Ishikawa (cell line): Measurements from ENCODE around the gene SUPT20HL2.

Experiments used
- CEBPB ChIP-seq: IDR thresholded peaks from 2 replicates; pipeline ENCODE4 v1.6.1; 2012
- CREB1 ChIP-seq: IDR thresholded peaks from 2 replicates; pipeline ENCODE4 v1.6.1; 2012; ENCODE audit warnings: low read depth
- EGR1 ChIP-seq: IDR thresholded peaks from 2 replicates; pipeline ENCODE4 v1.6.1; 2012
- EP300 ChIP-seq: IDR thresholded peaks from 2 replicates; pipeline ENCODE4 v1.6.1; 2012; ENCODE audit warnings: borderline replicate concordance
- NFIC ChIP-seq: IDR thresholded peaks from 2 replicates; pipeline ENCODE4 v1.6.1; 2012
- RAD21 ChIP-seq: IDR thresholded peaks from 2 replicates; pipeline ENCODE4 v1.6.1; 2012; ENCODE audit warnings: low read depth
- TAF1 ChIP-seq: IDR thresholded peaks from 2 replicates; pipeline ENCODE4 v1.6.1; 2012; ENCODE audit warnings: low read depth, mild to moderate bottlenecking
- TCF12 ChIP-seq: IDR thresholded peaks from 2 replicates; pipeline ENCODE4 v1.6.1; 2012; ENCODE audit warnings: low read depth
- TEAD4 ChIP-seq: IDR thresholded peaks from 2 replicates; pipeline ENCODE4 v1.6.1; 2012
- YY1 ChIP-seq: IDR thresholded peaks from 2 replicates; pipeline ENCODE4 v1.6.1; 2012; ENCODE audit warnings: low read depth
- ZBTB7A ChIP-seq: IDR thresholded peaks from 2 replicates; pipeline ENCODE4 v1.6.1; 2012; ENCODE audit warnings: low read depth
- TF ChIP-seq, protein P1 (sequence below): IDR thresholded peaks from 2 replicates; pipeline ENCODE4 v1.6.1; 2012; ENCODE audit warnings: low read depth, mild to moderate bottlenecking
- TF ChIP-seq, protein P2 (sequence below): IDR thresholded peaks from 2 replicates; pipeline ENCODE4 v1.6.1; 2012
- TF ChIP-seq, protein P3 (sequence below): IDR thresholded peaks from 2 replicates; pipeline ENCODE4 v1.6.1; 2012

SUPT20HL2 gene

DNA sequence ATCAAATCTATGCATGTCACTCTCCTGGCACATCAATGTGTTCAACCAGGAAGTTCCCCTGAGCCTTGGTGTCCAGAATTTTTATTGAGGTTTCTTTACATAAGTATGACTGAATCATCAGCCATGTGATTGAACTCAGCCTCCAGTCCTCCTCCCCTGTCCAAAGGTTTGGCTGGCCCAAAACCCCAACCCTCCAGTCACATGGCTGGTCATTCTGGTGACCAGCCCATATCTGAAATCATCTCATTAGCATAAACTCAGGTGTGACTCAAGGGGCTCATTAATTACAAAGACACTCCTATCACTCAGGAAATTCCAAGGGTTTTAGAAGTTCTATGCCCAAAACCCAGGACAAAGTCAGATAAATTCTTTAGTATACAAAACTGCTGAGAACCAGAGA, 20.6 kb upstream of the SUPT20HL2 start:
- TF ChIP-seq, protein P1, sequence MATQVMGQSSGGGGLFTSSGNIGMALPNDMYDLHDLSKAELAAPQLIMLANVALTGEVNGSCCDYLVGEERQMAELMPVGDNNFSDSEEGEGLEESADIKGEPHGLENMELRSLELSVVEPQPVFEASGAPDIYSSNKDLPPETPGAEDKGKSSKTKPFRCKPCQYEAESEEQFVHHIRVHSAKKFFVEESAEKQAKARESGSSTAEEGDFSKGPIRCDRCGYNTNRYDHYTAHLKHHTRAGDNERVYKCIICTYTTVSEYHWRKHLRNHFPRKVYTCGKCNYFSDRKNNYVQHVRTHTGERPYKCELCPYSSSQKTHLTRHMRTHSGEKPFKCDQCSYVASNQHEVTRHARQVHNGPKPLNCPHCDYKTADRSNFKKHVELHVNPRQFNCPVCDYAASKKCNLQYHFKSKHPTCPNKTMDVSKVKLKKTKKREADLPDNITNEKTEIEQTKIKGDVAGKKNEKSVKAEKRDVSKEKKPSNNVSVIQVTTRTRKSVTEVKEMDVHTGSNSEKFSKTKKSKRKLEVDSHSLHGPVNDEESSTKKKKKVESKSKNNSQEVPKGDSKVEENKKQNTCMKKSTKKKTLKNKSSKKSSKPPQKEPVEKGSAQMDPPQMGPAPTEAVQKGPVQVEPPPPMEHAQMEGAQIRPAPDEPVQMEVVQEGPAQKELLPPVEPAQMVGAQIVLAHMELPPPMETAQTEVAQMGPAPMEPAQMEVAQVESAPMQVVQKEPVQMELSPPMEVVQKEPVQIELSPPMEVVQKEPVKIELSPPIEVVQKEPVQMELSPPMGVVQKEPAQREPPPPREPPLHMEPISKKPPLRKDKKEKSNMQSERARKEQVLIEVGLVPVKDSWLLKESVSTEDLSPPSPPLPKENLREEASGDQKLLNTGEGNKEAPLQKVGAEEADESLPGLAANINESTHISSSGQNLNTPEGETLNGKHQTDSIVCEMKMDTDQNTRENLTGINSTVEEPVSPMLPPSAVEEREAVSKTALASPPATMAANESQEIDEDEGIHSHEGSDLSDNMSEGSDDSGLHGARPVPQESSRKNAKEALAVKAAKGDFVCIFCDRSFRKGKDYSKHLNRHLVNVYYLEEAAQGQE: no peak
- TF ChIP-seq TAF1: no peak
- no peak for TF ChIP-seq NFIC
- no peak for TF ChIP-seq CEBPB
- TF ChIP-seq EP300: no peak
- TF ChIP-seq RAD21: no peak
- no peak for TF ChIP-seq ZBTB7A
- TF ChIP-seq YY1: no peak

DNA sequence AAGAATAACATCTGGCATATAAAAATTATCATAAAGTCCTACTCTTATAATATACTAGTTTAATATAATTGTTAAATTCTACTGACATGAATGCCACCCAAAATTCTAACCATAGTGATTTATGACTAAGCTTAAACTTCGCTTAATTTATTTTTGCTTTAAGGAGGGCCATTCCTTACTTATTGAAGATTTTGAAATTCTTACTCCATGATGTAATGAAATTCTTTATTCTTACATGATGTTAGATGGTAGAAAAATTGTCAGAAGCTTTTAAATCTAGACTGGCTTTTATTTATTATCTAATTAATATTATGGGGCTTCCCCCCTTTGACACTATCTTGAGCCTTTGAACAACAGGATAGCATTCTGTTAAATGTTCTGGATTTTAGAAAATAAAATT, 19.5 kb upstream of the SUPT20HL2 start:
- TF ChIP-seq TAF1 (no peak), CREB1 (no peak), EGR1 (no peak), EP300 (no peak), CEBPB (no peak), RAD21 (no peak), NFIC (no peak)
- TF ChIP-seq, protein P2, sequence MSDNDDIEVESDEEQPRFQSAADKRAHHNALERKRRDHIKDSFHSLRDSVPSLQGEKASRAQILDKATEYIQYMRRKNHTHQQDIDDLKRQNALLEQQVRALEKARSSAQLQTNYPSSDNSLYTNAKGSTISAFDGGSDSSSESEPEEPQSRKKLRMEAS: no peak

DNA sequence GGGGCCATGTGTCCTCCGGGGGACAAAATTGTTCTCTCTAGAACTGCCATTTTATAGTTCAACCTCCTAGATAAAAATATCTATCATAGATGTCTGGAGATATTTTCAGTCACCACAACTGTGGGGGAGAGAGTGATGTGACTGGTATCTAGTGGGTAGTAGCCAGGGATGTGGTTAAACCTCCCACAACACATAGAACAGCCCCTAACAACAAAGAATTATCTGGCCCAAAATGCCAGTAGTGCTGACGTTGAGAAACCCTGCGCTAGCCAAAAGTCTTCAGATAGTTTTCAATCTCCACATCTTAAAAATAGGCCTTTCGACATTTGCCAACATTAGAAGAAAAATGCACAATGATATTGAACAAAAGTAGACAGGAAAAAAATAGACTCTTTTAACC, 19.0 kb upstream of the SUPT20HL2 start:
- TF ChIP-seq TCF12 (no peak), YY1 (no peak), TEAD4 (no peak)
- TF ChIP-seq, protein P3, sequence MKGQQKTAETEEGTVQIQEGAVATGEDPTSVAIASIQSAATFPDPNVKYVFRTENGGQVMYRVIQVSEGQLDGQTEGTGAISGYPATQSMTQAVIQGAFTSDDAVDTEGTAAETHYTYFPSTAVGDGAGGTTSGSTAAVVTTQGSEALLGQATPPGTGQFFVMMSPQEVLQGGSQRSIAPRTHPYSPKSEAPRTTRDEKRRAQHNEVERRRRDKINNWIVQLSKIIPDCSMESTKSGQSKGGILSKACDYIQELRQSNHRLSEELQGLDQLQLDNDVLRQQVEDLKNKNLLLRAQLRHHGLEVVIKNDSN: no peak
- TF ChIP-seq, protein P2: no peak

DNA sequence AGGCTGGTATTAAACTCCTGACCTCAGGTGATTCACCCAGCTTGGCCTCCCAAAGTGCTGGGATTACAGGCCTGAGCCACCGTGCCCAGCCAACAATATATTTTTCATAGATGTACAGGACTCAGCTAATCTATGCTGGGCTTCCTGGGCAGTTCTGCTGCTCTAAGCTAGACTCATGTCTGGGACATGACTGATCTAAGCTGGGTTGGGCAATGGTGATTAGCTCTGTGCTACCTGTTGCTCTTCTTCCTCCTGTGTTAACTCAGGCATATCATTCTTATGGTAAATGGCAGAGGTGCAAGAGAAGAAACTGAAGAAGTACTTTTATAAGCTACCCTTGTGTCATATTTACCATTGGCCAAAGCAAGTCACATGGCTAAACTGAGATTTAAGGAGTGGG, 11.4 kb upstream of the SUPT20HL2 start:
- TF ChIP-seq TAF1: no peak
- TF ChIP-seq, protein P3: no peak
- TF ChIP-seq, protein P1: no peak
- TF ChIP-seq, protein P2: no peak
- no peak for TF ChIP-seq CEBPB
- TF ChIP-seq EGR1: no peak
- no peak for TF ChIP-seq TEAD4

DNA sequence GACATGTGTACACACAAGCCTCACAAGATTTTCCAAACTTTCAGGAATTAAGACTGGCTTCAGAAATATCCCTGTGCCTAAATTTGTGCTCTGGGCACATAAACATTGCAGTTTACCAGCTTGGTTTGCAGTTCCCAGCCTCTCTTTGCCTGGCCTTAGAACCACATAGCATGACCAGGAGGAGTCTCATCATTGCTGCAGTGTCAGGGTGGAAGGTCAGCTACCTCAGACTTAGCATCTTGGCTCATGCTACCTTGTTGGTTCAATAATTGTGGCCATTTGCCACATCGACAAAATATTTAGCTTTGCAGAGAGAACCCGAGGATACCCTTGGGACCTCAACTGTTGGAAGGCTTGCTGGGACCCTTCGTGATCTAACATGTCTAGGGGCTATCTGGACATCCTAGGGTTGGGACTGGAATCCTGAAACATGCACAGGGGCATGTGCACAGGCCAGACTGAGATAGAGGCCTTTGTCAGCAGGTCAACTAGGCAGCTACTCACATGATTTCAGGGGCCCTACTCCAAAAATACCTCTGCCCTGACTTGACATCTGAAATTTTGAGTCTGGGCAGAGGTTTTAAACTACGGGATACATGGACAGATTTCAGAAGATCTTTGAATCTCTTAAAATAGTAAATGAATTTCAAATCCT, 8.0 kb upstream of the SUPT20HL2 start:
- no peak for TF ChIP-seq CEBPB
- TF ChIP-seq TAF1: no peak
- no peak for TF ChIP-seq TEAD4
- TF ChIP-seq ZBTB7A: no peak
- no peak for TF ChIP-seq CREB1
- TF ChIP-seq, protein P1: no peak
- TF ChIP-seq, protein P3: no peak
- no peak for TF ChIP-seq EP300
- TF ChIP-seq EGR1: no peak
- no peak for TF ChIP-seq YY1
- TF ChIP-seq, protein P2: no peak
